Measurements from ENCODE around the gene SUGP2.

SUGP2 gene

GRCh38 chr19:19050104-19050503 lies 16.8 kb upstream of the SUGP2 start:
- in situ Hi-C loops (cut with MboI; ENCODE audit: low sequenced_read_pairs, unreplicated experiment) = no loop called here
- no peak for DNase-seq (ENCODE audit: low spot score)
- no peak for TF ChIP-seq CTCF (IDR thresholded peaks at IDR 0.05; ENCODE audit: borderline replicate concordance, control extremely low read depth, extremely low read depth, insufficient read depth, missing control alignments)

GRCh38 chr19:19049406-19049805 lies 16.1 kb upstream of the SUGP2 start:
- in situ Hi-C loops (cut with MboI; ENCODE audit: low sequenced_read_pairs, unreplicated experiment) = no loop called here
- DNase-seq (ENCODE audit: low spot score) = no peak
- no peak for TF ChIP-seq CTCF (IDR thresholded peaks at IDR 0.05; ENCODE audit: borderline replicate concordance, control extremely low read depth, extremely low read depth, insufficient read depth, missing control alignments)

- DNase-seq (ENCODE audit: low spot score) = no peak
- TF ChIP-seq CTCF (IDR thresholded peaks at IDR 0.05; ENCODE audit: borderline replicate concordance, control extremely low read depth, extremely low read depth, insufficient read depth, missing control alignments) = no peak
- in situ Hi-C loops (cut with MboI; ENCODE audit: low sequenced_read_pairs, unreplicated experiment) = no loop called here
Measured at GRCh38 chr19:19043881-19044280, 10.6 kb upstream of the SUGP2 start.

GRCh38 chr19:19043481-19043880 lies 10.2 kb upstream of the SUGP2 start:
- no peak for TF ChIP-seq CTCF (IDR thresholded peaks at IDR 0.05; ENCODE audit: borderline replicate concordance, control extremely low read depth, extremely low read depth, insufficient read depth, missing control alignments)
- DNase-seq (ENCODE audit: low spot score) = no peak
- in situ Hi-C loops (cut with MboI; ENCODE audit: low sequenced_read_pairs, unreplicated experiment) = no loop called here

- DNase-seq (ENCODE audit: low spot score) = no peak
- in situ Hi-C loops (cut with MboI; ENCODE audit: low sequenced_read_pairs, unreplicated experiment) = no loop called here
- TF ChIP-seq CTCF (IDR thresholded peaks at IDR 0.05; ENCODE audit: borderline replicate concordance, control extremely low read depth, extremely low read depth, insufficient read depth, missing control alignments) = no peak
Measured at GRCh38 chr19:19042732-19043280, 9.5 kb upstream of the SUGP2 start.

- no peak for TF ChIP-seq CTCF (IDR thresholded peaks at IDR 0.05; ENCODE audit: borderline replicate concordance, control extremely low read depth, extremely low read depth, insufficient read depth, missing control alignments)
- in situ Hi-C loops (cut with MboI; ENCODE audit: low sequenced_read_pairs, unreplicated experiment) = no loop called here
- DNase-seq (ENCODE audit: low spot score) = no peak
Measured at GRCh38 chr19:19040417-19040816, 7.1 kb upstream of the SUGP2 start.

- DNase-seq (ENCODE audit: low spot score) = no peak
- TF ChIP-seq CTCF (IDR thresholded peaks at IDR 0.05; ENCODE audit: borderline replicate concordance, control extremely low read depth, extremely low read depth, insufficient read depth, missing control alignments) = no peak
Measured at GRCh38 chr19:19039901-19040300, 6.6 kb upstream of the SUGP2 start.

More at GRCh38 chr19:19039901-19040300, 6.6 kb upstream of the SUGP2 start:
- in situ Hi-C loops (cut with MboI; ENCODE audit: low sequenced_read_pairs, unreplicated experiment) = no loop called here

Data from GM13976 (cell line).